ENCODE data around the gene MAGEF1. TPM values are rescaled to one million over a fixed set of nuclear protein-coding genes. Genes with fewer than 3 reads are reported as not detected.

Gene MAGEF1
- total and polyA plus RNA-seq, 2 of the 8 experiments (the other 6 are each of a cell fraction or from before 2014, with no cell fraction given) = 26.5 to 56.7 TPM

DNA sequence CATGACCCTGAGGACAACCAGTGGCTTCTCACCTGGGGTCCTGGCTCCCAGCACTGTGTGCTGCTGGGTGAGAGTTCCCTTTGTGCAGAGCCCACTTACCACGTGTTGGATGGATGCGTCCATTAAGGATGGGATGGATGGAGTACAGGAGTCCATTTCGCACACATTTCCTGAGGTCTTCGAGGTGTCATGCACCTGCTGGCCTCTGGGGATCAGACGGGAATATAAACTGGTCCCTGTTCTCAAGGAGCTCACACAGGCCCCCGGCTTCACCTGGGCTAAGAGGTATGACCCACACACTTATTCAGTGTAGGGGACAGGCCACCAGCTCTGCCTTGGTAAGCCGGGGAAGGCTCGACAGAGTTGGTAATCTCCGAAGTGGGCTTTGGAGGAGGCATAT is 39.5 kb downstream of the MAGEF1 start:
- Histone ChIP-seq H2AFZ (ENCODE audit: low read length) (no peak overlapping the region), H3K36me3 (ENCODE audit: control insufficient read depth in 2 of 4, insufficient read depth in 4 of 4, low read length in 3 of 4) (no peaks in the 10 kb centered on the region), H3K4me3 (ENCODE audit: extremely low read depth in 1 of 4, insufficient read depth in 2 of 4, low read depth in 3 of 4, low read length in 4 of 4) (no peak overlapping the region), H3K23me2 (ENCODE audit: low read depth, low read length) (no peaks in the 10 kb centered on the region; the same call in 1 of the 2 replicates), H3K4ac (replicated peaks; ENCODE audit: insufficient read length, low read depth, low read length) (no peak overlapping the region), H3K14ac (ENCODE audit: insufficient read length) (no peak overlapping the region), H4K8ac (ENCODE audit: extremely low read depth, insufficient read depth, low read length) (no peak overlapping the region; the same call in 1 of the 2 replicates), H4K91ac (replicated peaks; ENCODE audit: insufficient read length, low read length) (no peak overlapping the region), H3K4me2 (ENCODE audit: insufficient read depth in 1 of 2, low read depth in 2 of 2, low read length in 2 of 2) (no peak overlapping the region), H3K79me1 (ENCODE audit: low read depth, low read length) (no peaks in the 10 kb centered on the region), H3K9ac (replicated peaks in 1 of 4; ENCODE audit: extremely low read depth in 1 of 4, low read depth in 3 of 4, low read length in 3 of 4) (no peak overlapping the region), H2BK15ac (ENCODE audit: low read length) (no peak overlapping the region), H2BK5ac (ENCODE audit: low read depth, low read length) (no peak overlapping the region), H3K23ac (ENCODE audit: insufficient read length) (no peak overlapping the region), H3K4me1 (replicated peaks in 1 of 4; ENCODE audit: control insufficient read depth in 3 of 4, insufficient read depth in 4 of 4, low read length in 3 of 4) (no peaks in the 10 kb centered on the region), H3K27ac (ENCODE audit: low read depth, low read length) (no peak overlapping the region), H3K27me3 (replicated peaks in 1 of 4; ENCODE audit: control insufficient read depth in 3 of 4, extremely low read depth in 1 of 4, insufficient read depth in 3 of 4, low read length in 3 of 4) (no peaks in the 10 kb centered on the region), H2BK120ac (replicated peaks; ENCODE audit: low read depth, low read length) (no peak overlapping the region), H2BK12ac (ENCODE audit: low read depth, low read length) (no peak overlapping the region), H2BK20ac (ENCODE audit: low read length) (no peak overlapping the region), H3K56ac (replicated peaks; ENCODE audit: insufficient read length, low read depth, low read length) (no peak overlapping the region), H3K9me3 (ENCODE audit: insufficient read depth in 2 of 2, low read depth in 1 of 2, low read length in 1 of 2) (no peaks in the 10 kb centered on the region), H4K20me1 (replicated peaks in 1 of 2; ENCODE audit: control insufficient read depth in 1 of 2, insufficient read depth in 2 of 2, low read length in 2 of 2) (no peaks in the 10 kb centered on the region), H3K18ac (ENCODE audit: extremely low read depth, low read length) (no peak overlapping the region), H4K5ac (ENCODE audit: insufficient read length, low read depth, low read length) (no peak overlapping the region), H2AK5ac (ENCODE audit: low read depth, low read length) (no peak overlapping the region), H3K79me2 (ENCODE audit: control insufficient read depth in 1 of 2, insufficient read depth in 2 of 2, low read length in 2 of 2) (no peaks in the 10 kb centered on the region)
- POLR2A ChIA-PET (ENCODE audit: partially characterized antibody) = interaction anchor here (1.2 to 1.6 kb wide), 2 partner anchors 10 to 39 kb away, joined by 4 to 5 read pairs; no protein-coding TSS in a partner anchor
- CTCF ChIA-PET (ENCODE audit: partially characterized antibody) = interaction anchor here (0.9 to 3.8 kb wide), 19 partner anchors 10 to 113 kb away, joined by 3 to 33 read pairs (median 6); no protein-coding TSS in a partner anchor
- DNase-seq (ENCODE audit: low read depth in 1 of 2, low spot score in 2 of 2) (no peak), FAIRE-seq (no peak)
- TF ChIP-seq, protein P1, sequence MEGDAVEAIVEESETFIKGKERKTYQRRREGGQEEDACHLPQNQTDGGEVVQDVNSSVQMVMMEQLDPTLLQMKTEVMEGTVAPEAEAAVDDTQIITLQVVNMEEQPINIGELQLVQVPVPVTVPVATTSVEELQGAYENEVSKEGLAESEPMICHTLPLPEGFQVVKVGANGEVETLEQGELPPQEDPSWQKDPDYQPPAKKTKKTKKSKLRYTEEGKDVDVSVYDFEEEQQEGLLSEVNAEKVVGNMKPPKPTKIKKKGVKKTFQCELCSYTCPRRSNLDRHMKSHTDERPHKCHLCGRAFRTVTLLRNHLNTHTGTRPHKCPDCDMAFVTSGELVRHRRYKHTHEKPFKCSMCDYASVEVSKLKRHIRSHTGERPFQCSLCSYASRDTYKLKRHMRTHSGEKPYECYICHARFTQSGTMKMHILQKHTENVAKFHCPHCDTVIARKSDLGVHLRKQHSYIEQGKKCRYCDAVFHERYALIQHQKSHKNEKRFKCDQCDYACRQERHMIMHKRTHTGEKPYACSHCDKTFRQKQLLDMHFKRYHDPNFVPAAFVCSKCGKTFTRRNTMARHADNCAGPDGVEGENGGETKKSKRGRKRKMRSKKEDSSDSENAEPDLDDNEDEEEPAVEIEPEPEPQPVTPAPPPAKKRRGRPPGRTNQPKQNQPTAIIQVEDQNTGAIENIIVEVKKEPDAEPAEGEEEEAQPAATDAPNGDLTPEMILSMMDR (IDR thresholded peaks at IDR 0.05; ENCODE audit: control extremely low read depth in 1 of 3, insufficient read depth in 1 of 3, low read depth in 1 of 3, low read length in 3 of 3) = peak in 1 of 3 experiments; percentile 14; a peak in 1 of 4 replicates
- no peak for TF ChIP-seq TAF1 (IDR thresholded peaks at IDR 0.05; ENCODE audit: low read depth, low read length)
- 89% methylated on average over 9 of the region's 9 CpGs; no CpG with 5 or more reads in 1 of the 2 experiments for WGBS, 2 experiments (ENCODE audit: extremely low coverage in 1 of 2, insufficient coverage in 1 of 2, insufficient read length in 1 of 2, insufficient replicate concordance in 2 of 2, low coverage in 1 of 2, low lambda C conversion rate in 2 of 2, missing lambda C conversion rate in 1 of 2)
